HFFc6 (cell line): ENCODE results near the gene SIT1. TPM values are rescaled to one million over a fixed set of nuclear protein-coding genes. Genes with fewer than 3 reads are reported as not detected.

Experiments
- DNase-seq: peaks from one replicate; pipeline ENCODE4 v3.0.0-alpha.2; 2018
- H3K27ac Mint-ChIP-seq: 2 replicates; pipeline ENCODE4 v1.8.0; 2020; ENCODE audit warnings: mild to moderate bottlenecking, mixed read lengths
- H3K27me3 Mint-ChIP-seq: 2 replicates; pipeline ENCODE4 v1.8.0; 2021; ENCODE audit warnings: mild to moderate bottlenecking, moderate library complexity, mixed read lengths; ENCODE audit not compliant: insufficient read depth
- H3K36me3 Mint-ChIP-seq: 2 replicates; pipeline ENCODE4 v1.8.0; 2021; ENCODE audit warnings: low read depth, mixed read lengths
- H3K4me1 Mint-ChIP-seq: 2 replicates; pipeline ENCODE4 v1.8.0; 2020; ENCODE audit warnings: low read depth, mixed read lengths
- H3K4me3 Mint-ChIP-seq: 2 replicates; pipeline ENCODE4 v1.8.0; 2020; ENCODE audit warnings: mild to moderate bottlenecking, moderate library complexity, mixed read lengths
- H3K9me3 Mint-ChIP-seq: 2 replicates; pipeline ENCODE4 v1.8.0; 2020; ENCODE audit warnings: mild to moderate bottlenecking, mixed read lengths
- CTCF ChIP-seq: fragments of 200-600 bp; sonication (generic); IDR thresholded peaks from 2 replicates; pipeline ENCODE4 v1.5.0; 2021; ENCODE audit warnings: antibody characterized with exemption, mild to moderate bottlenecking
- total RNA-seq, 6 experiments: library from RNA; stranded (reverse); fragmentation: NEBNext Ultra II Directional; extraction: Animal tissue kit (Norgen Biotek cat#: 25700); gene quantifications; 2 replicates in 1 of 6; 3 replicates in 5 of 6; pipeline ENCODE4 v1.2.3, GENCODE V29; 2021

SIT1 gene
- total RNA-seq, 6 experiments from 2014 or later, result not detected

DNA sequence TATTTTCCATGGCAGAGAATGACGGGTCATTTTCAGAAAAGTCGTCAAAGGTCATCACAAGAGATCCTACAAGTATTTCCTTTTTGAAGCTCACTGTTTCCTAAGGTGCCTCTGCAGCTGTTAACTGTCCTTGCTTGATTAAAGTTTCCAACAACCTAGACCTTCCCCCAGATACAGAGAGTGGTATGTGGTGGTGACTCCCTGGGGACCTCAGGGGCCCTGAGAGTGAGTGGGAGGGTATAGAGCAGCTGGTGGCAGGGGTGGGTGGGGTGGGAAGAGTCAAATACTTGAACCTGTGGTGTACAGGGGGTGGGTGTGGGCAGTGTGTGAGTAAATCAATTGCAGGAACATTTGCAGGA lies 31.0 kb downstream of the SIT1 start:
- Mint-ChIP-seq H3K4me3 (no peak overlapping the region), H3K4me1 (no peaks in the 10 kb centered on the region), H3K9me3 (no peaks in the 10 kb centered on the region), H3K27ac (no peak overlapping the region), H3K27me3 (peaks cover 23% of the 10 kb centered on the region), H3K36me3 (no peaks in the 10 kb centered on the region; the same call in 1 of the 2 replicates)
- TF ChIP-seq CTCF, result no peak
- DNase-seq, result no peak

DNA sequence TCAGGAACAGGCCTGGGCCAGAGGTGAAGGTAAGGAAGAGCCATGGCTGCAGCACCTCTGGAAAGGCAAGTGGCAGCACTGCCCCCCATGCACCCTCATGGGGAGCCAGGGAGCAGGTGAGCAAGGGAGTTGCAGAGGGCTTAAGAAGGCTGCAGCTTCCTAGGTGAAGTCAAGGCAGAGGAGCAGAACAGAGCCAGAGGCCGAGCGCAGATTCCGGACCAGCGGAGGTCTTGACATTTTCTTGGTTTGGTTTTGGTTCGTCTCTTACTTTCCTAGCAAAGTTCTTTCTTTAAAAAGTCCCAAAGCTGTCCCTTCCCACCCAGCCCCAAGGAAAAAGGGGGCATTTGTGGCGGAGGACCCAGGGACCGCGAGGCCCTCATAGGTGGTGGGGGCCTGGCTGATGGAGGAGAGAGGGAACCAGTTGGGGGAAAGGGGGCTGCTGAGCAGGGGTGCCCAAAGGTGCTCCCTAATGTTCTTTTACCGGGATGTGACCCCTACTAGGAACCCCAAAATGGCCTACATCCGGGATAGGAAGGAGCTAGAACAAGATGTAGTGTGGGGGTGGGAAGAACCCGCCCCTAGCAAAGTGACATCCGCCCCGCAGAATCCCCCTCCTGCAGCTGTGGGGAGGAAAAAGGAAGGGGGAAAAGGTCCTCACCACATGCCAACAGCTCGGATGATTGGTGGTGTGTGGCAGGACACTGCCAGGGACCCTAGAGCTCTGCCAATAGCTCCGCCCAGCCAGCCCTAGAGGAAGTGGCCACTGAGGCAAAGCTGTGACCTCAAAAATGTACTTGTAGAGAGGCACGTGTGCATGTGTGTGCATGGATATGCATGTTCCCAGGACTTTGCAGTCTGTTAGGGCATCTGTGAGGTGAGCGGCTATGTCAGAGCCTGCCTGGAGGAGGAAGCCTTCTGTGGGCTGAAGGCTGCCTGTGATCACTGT lies 31.6 kb downstream of the SIT1 start:
- Mint-ChIP-seq H3K27me3 (peaks cover 29% of the 10 kb centered on the region), H3K4me1 (no peaks in the 10 kb centered on the region), H3K36me3 (no peaks in the 10 kb centered on the region; the same call in 1 of the 2 replicates), H3K27ac (no peak overlapping the region), H3K4me3 (no peak overlapping the region), H3K9me3 (no peaks in the 10 kb centered on the region)
- no peak for TF ChIP-seq CTCF
- DNase-seq, result no peak

- Mint-ChIP-seq H3K4me1 (no peaks in the 10 kb centered on the region), H3K27me3 (peaks cover 32% of the 10 kb centered on the region), H3K36me3 (no peaks in the 10 kb centered on the region; the same call in 1 of the 2 replicates), H3K9me3 (no peaks in the 10 kb centered on the region), H3K4me3 (peak within 1 kb of the TSS; percentile 46), H3K27ac (no peak within 1 kb of the TSS)
- DNase-seq, result no peak
- no peak for TF ChIP-seq CTCF
Observed at GRCh38 chr9:35618325-35618727, 32.4 kb downstream of the SIT1 start, which contains the start of gene CD72. Gene CD72, minus strand, starts transcription at chr9:35618413. Its CDS starts 110 bp downstream, at chr9:35618303.

DNA sequence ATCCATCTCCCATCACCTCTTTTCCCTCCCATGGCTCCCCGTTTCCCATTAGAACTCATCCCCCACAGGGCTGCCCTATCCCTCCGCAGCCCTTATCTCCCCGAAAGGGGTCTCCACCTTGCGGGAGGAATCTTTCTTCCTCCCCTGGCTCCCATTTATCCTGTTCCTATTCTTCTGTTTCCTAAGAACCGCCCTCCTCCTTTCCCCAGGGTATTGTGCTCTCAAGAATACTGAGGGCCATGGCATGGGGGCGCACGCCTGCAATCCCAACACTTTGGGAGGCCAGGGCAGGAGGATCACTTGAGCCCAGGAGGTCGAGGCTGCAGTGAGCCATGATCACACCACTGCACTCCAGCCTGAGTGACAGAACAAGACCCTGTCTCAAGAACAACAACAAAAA lies 33.2 kb downstream of the SIT1 start:
- Mint-ChIP-seq H3K9me3 (no peaks in the 10 kb centered on the region), H3K27ac (no peak overlapping the region), H3K27me3 (peaks cover 33% of the 10 kb centered on the region), H3K4me1 (no peaks in the 10 kb centered on the region), H3K4me3 (peak overlapping the region; percentile 46; the same call in 1 of the 2 replicates), H3K36me3 (no peaks in the 10 kb centered on the region; the same call in 1 of the 2 replicates)
- DNase-seq, result no peak
- TF ChIP-seq CTCF, result no peak

DNA sequence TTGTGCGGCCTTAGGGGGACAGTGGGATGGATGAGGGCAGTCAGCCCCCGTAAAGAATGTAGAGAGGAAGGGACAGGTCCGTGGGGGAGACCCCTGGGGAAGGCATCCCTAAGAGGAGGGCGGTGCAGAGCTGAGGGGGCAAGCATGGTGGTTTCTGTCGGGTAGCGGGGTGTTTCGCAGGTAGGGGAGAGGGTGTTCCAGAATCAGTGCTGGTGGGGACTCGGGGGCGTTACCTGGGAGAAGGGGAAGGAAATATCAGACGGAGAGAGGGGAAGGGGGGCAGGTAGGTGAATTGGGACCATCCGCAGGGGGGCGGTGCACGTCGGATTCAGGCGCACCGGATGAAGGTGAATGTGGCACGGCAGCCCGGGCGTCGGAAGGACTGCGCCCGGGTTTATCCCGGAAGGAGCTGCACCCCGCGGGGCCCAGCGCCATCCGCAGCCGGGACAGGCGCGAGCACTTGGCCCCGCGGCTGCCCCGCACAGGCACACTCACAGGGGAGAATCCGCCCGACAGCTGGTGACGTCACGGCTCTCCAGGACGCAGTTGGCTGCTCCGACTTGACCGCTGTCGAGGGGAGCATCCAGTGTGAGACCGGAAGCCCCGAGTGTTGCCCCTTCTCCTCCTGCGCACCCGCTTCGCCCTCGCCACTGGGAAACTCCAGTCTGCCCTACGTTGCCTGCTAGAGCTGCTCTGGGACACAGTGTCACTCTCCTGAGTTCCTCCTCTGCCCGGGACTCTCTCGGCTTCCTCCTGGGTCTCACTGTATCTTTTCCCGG lies 33.9 kb downstream of the SIT1 start:
- Mint-ChIP-seq H3K36me3 (no peaks in the 10 kb centered on the region; the same call in 1 of the 2 replicates), H3K9me3 (no peaks in the 10 kb centered on the region), H3K27me3 (peaks cover 34% of the 10 kb centered on the region), H3K4me1 (no peaks in the 10 kb centered on the region), H3K27ac (no peak overlapping the region), H3K4me3 (peak overlapping the region; percentile 46)
- no peak for TF ChIP-seq CTCF
- DNase-seq, result no peak
